T47D (cell line): ENCODE data around the gene HDDC3.

Experiments used
- DNase-seq, 2 experiments: peaks; one replicate each; pipeline versions ENCODE4 v3.0.0 to v3.0.0-alpha.2; 2011 to 2012; ENCODE audit warnings: low read depth in 1 of 2, low spot score in 1 of 2
- JUND ChIP-seq: IDR thresholded peaks from 2 replicates; pipeline ENCODE4 v1.6.1; 2012; ENCODE audit warnings: low read depth
- in situ Hi-C: cut with HindIII; loops from 2 replicates; pipeline ENCODE4 v1.10.0; 2016; ENCODE audit warnings: low sequenced_read_pairs, low pct_unique_long_range_greater_than_20kb

The HDDC3 gene

GRCh38 chr15:90948506-90948905 lies 16.2 kb upstream of the HDDC3 start:
- TF ChIP-seq JUND: no peak
- in situ Hi-C loops: no loop called here

GRCh38 chr15:90947577-90948357 lies 15.4 kb upstream of the HDDC3 start:
- in situ Hi-C loops: no loop called here
- TF ChIP-seq JUND: no peak
- no peak for DNase-seq

More at GRCh38 chr15:90948506-90948905, 16.2 kb upstream of the HDDC3 start:
- no peak for DNase-seq

DNA sequence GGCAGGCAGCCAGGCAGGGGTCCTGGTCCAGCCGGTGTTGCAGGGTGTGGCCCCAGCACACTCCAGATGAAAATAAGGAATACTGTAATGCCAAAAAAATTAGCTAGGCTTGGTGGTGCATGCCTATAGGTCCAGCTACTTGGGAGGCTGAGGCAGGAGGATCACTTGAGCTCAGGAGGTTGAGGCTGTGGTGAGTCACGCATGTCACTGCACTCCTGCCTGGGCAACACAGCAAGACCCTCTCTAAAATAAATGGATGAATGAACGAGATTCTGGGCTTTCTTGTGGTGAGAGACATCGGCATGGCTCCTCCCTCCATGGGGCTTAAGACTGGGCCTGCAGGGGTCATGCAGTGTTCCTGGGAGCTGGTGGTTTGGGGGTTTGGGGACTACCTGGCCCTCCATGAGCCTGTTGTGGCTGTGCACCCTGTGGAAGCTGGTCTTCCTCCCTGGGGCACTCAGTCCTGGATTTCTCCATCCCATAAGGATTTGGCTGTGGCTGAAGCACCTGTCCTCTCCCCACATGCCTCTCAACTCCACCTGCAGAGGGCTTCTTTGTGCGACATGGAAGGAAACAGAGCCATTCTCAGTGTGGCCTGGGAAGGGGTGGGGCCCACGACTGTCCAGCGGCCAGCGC lies 14.7 kb upstream of the HDDC3 start:
- TF ChIP-seq JUND: no peak
- in situ Hi-C loops: no loop called here
- DNase-seq: no peak

DNA sequence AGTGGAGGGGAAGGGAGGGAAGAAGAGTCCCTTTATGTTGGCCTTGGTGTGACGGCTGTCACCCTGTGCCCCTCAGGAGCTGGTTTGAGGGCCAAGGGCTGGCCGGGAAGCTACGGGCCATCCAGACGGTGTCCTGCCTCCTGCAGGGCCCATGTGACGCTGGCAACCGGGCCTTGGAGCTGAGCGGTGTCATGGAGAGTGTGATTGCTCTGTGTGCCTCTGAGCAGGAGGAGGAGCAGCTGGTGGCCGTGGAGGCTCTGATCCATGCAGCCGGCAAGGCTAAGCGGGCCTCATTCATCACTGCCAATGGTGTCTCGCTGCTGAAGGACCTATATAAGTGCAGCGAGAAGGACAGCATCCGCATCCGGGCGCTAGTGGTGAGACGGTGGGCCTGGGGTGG lies 14.2 kb upstream of the HDDC3 start:
- no peak for TF ChIP-seq JUND
- no peak for DNase-seq
- in situ Hi-C loops: no loop called here

- in situ Hi-C loops: no loop called here
- TF ChIP-seq JUND: no peak
- no peak for DNase-seq
Measured at GRCh38 chr15:90945091-90945490, 12.7 kb upstream of the HDDC3 start.

DNA sequence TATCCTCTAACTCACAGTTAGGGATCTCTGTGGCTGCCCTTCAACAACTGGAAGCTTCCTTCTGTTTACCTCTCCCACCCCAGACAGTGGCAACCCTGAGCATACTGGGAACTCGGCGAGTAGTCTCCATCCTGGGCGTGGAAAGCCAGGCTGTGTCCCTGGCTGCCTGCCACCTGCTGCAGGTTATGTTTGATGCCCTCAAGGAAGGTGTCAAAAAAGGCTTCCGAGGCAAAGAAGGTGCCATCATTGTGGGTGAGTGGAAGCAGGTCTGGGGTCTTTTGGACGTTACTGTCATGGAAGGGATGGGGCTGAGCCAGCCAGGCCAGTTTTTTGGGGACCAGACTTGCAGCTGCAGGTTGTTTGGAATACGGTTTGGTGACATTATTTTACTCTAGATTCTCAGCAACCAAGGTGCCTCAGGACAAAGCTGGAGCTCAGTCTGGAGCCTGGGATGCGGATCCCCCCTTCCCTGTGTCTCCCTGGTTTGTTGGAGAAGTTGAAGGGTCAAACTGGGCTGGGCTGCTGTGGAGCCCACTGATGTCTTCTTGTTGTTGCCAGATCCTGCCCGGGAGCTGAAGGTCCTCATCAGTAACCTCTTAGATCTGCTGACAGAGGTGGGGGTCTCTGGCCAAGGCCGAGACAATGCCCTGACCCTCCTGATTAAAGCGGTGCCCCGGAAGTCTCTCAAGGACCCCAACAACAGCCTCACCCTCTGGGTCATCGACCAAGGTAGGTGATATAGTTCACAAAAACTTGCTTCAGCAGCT lies 10.2 kb upstream of the HDDC3 start:
- no peak for DNase-seq
- no peak for TF ChIP-seq JUND
- in situ Hi-C loops: no loop called here

- DNase-seq: no peak
- no peak for TF ChIP-seq JUND
- in situ Hi-C loops: no loop called here
Measured at GRCh38 chr15:90941038-90941437, 8.7 kb upstream of the HDDC3 start.

DNA sequence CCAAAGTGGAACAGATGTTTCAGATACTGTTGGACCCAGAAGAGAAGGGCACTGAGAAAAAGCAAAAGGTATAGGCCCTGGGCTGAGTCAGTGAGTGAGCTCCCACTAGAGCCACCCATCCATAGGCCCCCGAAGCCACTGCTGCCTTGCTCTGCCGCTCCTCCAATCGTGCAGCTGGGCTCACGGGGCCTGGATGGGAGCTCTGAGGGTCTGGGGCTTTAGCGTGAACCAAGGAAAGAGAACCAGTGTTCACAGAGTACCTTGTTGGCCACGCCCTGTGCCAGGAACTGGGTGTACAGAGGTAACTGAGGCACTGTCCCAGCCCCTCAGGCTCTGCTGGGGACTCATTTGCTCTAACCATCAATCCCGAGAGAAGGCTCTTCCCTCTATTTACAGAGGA lies 7.4 kb upstream of the HDDC3 start:
- in situ Hi-C loops: no loop called here

DNA sequence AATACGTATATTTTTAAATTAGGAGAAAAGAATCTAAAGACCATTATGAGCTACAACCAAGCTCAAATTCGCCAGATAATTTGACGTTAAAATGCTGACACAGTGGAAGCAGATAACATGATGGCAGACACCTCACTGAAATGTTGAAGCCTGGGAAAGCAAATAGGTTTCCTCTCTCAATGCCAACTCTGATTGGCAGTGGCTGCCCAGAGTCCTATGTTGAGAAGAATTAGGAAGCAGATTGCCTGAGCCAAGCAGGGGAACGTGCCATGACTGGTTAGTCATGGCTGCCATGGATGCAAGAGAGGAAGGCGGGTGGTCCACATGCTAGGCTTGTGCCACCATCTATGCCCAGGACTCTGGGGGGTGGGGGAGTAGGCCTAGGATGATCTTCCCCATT lies 5.9 kb upstream of the HDDC3 start:
- DNase-seq: no peak
- in situ Hi-C loops: no loop called here
- no peak for TF ChIP-seq JUND

More for the DNA sequence above, 7.4 kb upstream of the HDDC3 start:
- no peak for TF ChIP-seq JUND
- no peak for DNase-seq

DNA sequence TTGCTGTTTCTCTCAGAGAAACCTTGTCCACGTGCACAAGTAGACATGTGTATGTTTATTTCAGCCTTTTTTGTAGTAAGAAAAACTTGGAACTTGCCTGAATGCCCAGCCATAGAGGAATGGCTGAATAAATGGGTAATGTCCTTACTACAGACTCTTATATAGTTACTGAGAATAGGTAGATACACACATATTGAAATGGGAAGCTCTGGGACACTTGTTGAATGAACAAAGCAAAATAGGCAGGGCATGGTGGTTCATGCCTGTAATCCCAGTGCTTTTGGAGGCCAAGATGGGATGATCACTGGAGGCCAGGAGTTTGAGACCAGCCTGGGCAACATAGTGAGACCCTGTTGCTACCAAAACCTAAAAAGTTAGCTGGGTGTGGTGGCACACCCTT lies 4.5 kb upstream of the HDDC3 start:
- DNase-seq: no peak
- in situ Hi-C loops: no loop called here
- no peak for TF ChIP-seq JUND

- in situ Hi-C loops: no loop called here
- TF ChIP-seq JUND: no peak
- peak; percentile 89 to 95 for DNase-seq
Measured at GRCh38 chr15:90934949-90935751, 2.8 kb upstream of the HDDC3 start, which contains the start of gene UNC45A. Gene UNC45A, plus strand, starts transcription at chr15:90935285. Its CDS starts 40 bp downstream, at chr15:90935325.
